Measurements from ENCODE around the gene CTNNB1. TPM values are rescaled to one million over a fixed set of nuclear protein-coding genes. Genes with fewer than 3 reads are reported as not detected.
A peak's percentile ranks its signal among the peaks of the same experiment; 100 is the strongest.

Gene CTNNB1
- total RNA-seq, 1 donor from 2014 or later = 269 TPM

GRCh38 chr3:41169023-41169422, 30.3 kb upstream of the CTNNB1 start:
- H3K27ac Mint-ChIP-seq (ENCODE audit: unreplicated experiment) = no peak overlapping the region
- H3K4me1 Mint-ChIP-seq (ENCODE audit: low read depth, unreplicated experiment) = no peaks in the 10 kb centered on the region
- DNase-seq = no peak
- no peak for TF ChIP-seq CTCF (IDR thresholded peaks at IDR 0.05; ENCODE audit: partially characterized antibody, unreplicated experiment)
- H3K36me3 Mint-ChIP-seq (ENCODE audit: unreplicated experiment) = no peaks in the 10 kb centered on the region
- H3K4me3 Mint-ChIP-seq (ENCODE audit: unreplicated experiment) = no peak overlapping the region
- peaks cover under 1% of the 10 kb centered on the region for H3K9me3 Mint-ChIP-seq (ENCODE audit: unreplicated experiment)
- no peaks in the 10 kb centered on the region for H3K27me3 Mint-ChIP-seq (ENCODE audit: unreplicated experiment)

GRCh38 chr3:41173926-41174885, 25.1 kb upstream of the CTNNB1 start:
- Mint-ChIP-seq H3K27ac (ENCODE audit: unreplicated experiment) (no peak overlapping the region), H3K27me3 (ENCODE audit: unreplicated experiment) (peaks cover 2% of the 10 kb centered on the region), H3K4me1 (ENCODE audit: low read depth, unreplicated experiment) (peaks cover 11% of the 10 kb centered on the region), H3K9me3 (ENCODE audit: unreplicated experiment) (peaks cover 2% of the 10 kb centered on the region), H3K36me3 (ENCODE audit: unreplicated experiment) (no peaks in the 10 kb centered on the region), H3K4me3 (ENCODE audit: unreplicated experiment) (no peak overlapping the region)
- DNase-seq = peak; percentile 18
- TF ChIP-seq CTCF (IDR thresholded peaks at IDR 0.05; ENCODE audit: partially characterized antibody, unreplicated experiment) = no peak

- Mint-ChIP-seq H3K4me3 (ENCODE audit: unreplicated experiment) (no peak overlapping the region), H3K4me1 (ENCODE audit: low read depth, unreplicated experiment) (peaks cover 11% of the 10 kb centered on the region), H3K9me3 (ENCODE audit: unreplicated experiment) (peaks cover 2% of the 10 kb centered on the region), H3K27me3 (ENCODE audit: unreplicated experiment) (peaks cover 2% of the 10 kb centered on the region), H3K27ac (ENCODE audit: unreplicated experiment) (no peak overlapping the region), H3K36me3 (ENCODE audit: unreplicated experiment) (no peaks in the 10 kb centered on the region)
- TF ChIP-seq CTCF (IDR thresholded peaks at IDR 0.05; ENCODE audit: partially characterized antibody, unreplicated experiment) = no peak
- no peak for DNase-seq
Observed at GRCh38 chr3:41175365-41175764, 23.9 kb upstream of the CTNNB1 start.

- peaks cover 2% of the 10 kb centered on the region for H3K9me3 Mint-ChIP-seq (ENCODE audit: unreplicated experiment)
- peaks cover 2% of the 10 kb centered on the region for H3K27me3 Mint-ChIP-seq (ENCODE audit: unreplicated experiment)
- TF ChIP-seq CTCF (IDR thresholded peaks at IDR 0.05; ENCODE audit: partially characterized antibody, unreplicated experiment) = no peak
- H3K4me3 Mint-ChIP-seq (ENCODE audit: unreplicated experiment) = no peak overlapping the region
- no peak for DNase-seq
- H3K36me3 Mint-ChIP-seq (ENCODE audit: unreplicated experiment) = no peaks in the 10 kb centered on the region
- H3K4me1 Mint-ChIP-seq (ENCODE audit: low read depth, unreplicated experiment) = peaks cover 11% of the 10 kb centered on the region
- H3K27ac Mint-ChIP-seq (ENCODE audit: unreplicated experiment) = no peak overlapping the region
Observed at GRCh38 chr3:41176596-41176995, 22.7 kb upstream of the CTNNB1 start.

- no peak overlapping the region for H3K27ac Mint-ChIP-seq (ENCODE audit: unreplicated experiment)
- peaks cover 11% of the 10 kb centered on the region for H3K4me1 Mint-ChIP-seq (ENCODE audit: low read depth, unreplicated experiment)
- peaks cover 2% of the 10 kb centered on the region for H3K9me3 Mint-ChIP-seq (ENCODE audit: unreplicated experiment)
- no peak overlapping the region for H3K4me3 Mint-ChIP-seq (ENCODE audit: unreplicated experiment)
- peaks cover 2% of the 10 kb centered on the region for H3K27me3 Mint-ChIP-seq (ENCODE audit: unreplicated experiment)
- DNase-seq = no peak
- H3K36me3 Mint-ChIP-seq (ENCODE audit: unreplicated experiment) = no peaks in the 10 kb centered on the region
- no peak for TF ChIP-seq CTCF (IDR thresholded peaks at IDR 0.05; ENCODE audit: partially characterized antibody, unreplicated experiment)
Observed at GRCh38 chr3:41178576-41178975, 20.7 kb upstream of the CTNNB1 start.
